HG03575 (cell line): Measurements from ENCODE around the gene C6orf15.

ENCODE experiments used
- ATAC-seq: cut with Tn5 transposase; IDR thresholded peaks from one replicate; pipeline ENCODE4 v1.9.1; 2021; ENCODE audit not compliant: unreplicated experiment, insufficient number of reproducible peaks, low FRiP score; ENCODE audit errors: extremely low read depth

Gene C6orf15

DNA sequence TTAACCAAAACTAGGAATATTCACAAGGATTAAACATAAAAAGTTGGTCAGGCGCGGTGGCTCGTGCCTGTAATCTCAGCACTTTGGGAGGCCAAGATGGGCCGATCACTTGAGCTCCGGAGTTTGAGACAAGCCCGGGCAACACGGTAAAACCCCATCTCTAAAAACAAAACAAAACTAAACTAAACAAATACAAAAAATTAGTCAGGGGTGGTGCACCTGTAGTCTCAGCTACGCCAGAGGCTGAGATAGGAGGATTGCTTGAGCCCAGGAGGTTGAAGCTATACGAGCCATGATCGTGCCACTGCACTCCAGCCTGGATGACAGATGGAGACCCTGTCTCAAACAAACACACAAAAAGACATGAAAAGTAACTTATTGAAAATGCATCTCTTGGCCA, 23.3 kb upstream of the C6orf15 start:
- ATAC-seq = no peak

DNA sequence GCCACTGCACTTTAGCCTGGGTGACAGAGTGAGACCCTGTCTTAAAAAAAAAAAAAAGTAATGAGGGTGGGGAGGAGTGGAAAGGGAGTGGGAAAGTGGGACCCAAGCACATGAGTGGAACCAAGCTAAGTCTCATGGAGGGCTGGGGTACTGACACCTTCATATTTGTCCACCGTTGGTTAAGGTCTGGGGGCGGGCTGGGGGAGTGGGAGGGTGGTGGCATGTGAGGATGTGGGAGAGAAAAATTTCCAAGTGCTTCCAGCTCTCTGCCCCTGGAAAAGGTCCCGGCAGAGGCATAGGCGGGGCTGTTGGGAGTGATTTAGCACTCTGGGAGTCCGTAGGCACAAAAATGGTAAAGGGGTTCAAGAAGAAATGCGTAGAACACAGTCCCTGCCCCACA, 20.4 kb upstream of the C6orf15 start:
- no peak for ATAC-seq

DNA sequence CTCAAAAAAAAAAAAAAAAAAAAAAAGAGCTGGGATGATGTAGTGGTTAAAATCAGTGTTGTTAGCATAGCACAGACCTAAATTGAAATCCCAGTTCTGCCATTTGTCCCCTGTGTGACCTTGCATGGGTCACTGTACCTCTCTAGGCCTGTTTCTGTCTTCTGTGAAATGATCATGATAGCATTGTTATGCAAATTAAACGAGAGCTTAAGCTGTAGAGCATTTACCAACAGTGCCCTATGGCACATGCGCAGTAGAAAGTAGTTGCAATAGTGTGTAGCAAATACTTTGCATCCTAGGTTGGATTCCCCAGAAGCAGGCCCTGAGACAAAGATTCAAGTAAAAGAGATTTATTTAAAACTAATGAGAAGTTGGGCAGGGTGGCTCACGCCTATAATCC, 19.2 kb upstream of the C6orf15 start:
- ATAC-seq = no peak

DNA sequence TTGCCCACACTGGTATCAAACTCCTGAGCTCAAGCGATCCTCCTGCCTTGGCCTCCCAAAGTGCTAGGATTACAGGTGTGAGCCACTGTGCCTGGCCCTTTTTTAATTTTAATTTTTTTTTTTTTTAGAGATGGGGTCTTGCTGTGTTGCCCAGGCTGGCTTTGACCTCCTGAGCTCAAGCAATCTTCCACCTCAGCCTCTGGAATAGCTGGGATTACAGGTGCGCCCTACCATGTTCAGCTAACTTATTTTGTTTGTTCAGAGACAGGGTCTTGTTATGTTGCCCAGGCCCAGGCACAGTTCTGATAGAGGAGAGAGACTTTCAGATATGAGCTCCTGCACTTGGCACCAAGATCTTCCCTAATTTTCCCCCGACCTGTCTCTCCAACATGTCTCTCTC, 18.4 kb upstream of the C6orf15 start:
- ATAC-seq = no peak

DNA sequence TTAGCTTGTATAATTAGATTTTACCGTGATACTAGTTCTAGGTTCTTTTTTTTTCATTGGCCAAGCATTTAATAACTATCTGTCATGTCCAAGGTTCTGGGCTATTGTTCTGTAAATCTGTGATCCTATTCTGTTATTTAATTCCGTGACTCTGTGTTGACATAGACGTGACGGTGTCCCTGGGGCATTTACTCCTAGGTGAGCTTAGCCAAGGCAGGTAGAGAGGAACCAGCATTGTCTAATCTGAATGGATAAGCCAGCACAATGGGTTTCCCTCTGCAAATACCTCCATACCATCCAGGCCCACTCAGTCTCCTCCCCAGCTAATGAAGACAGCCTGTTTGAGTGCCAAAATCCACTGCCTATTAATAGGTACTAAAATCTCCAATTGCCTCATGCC, 16.8 kb upstream of the C6orf15 start:
- no peak for ATAC-seq

DNA sequence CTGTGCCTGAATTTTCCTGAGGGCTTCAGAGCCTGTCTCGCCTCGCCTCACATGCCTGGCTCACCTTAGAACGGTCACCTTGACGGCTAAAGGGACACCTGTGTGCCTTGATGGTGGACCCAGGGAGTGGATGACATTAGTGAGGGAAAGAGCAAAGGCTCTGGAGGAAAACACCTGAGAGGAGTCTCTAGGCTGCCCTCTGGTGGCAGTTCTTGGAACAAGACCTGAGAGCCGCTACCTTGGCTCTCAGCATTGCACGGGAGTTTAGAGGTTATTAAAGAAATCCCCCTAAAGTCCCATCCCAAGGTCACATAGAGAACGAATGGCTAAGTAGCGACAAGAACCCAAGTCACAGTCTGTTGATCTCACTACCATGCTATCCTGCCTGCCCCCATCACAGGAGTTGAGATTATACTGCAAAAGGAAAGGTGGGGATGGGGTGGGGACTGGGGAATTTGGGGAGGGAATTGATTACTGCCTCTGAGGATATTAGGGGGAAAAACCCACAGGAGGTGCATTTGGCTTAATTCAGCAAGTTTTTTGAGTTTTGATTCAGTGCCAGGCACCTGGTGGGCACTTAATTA, 15.8 kb upstream of the C6orf15 start:
- ATAC-seq = no peak

DNA sequence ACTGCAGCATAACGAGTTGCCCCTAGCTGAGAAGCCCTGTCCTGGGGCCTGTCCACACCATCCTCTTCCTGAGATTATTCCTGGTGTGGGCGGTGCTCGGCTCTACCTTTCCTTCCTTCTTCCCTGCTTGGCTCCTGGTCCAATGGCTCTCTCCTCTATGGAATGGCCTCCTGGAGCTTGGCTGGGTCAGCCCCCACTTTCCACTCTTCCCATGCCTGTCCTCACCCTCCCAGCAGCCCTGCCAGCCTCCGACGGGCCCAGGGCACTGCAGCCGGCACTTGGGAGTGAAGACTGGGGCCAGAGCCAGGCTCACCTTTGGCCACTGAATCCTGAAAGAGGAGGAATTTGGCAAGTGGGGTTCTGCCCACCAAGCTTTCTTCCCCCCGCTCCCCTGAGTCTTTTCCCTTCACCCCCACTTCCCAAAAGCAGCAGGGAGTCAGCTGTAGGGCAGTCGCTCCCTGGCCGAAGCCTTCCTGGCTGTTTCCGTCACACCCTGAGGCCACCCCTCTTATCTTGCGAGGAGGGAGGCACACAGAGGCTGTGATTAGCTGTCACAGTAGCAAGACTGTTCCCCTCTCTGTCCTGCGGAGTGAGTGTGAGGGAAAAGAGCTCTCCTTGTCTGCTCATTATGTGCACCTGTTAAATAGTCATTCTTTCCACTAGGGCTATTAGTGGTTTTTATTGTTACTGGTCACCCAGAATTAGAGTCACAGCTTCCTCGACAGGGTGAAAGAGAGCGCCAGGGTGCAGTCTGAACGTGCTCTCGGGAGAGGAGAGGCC, 14.2 kb upstream of the C6orf15 start:
- ATAC-seq = no peak

DNA sequence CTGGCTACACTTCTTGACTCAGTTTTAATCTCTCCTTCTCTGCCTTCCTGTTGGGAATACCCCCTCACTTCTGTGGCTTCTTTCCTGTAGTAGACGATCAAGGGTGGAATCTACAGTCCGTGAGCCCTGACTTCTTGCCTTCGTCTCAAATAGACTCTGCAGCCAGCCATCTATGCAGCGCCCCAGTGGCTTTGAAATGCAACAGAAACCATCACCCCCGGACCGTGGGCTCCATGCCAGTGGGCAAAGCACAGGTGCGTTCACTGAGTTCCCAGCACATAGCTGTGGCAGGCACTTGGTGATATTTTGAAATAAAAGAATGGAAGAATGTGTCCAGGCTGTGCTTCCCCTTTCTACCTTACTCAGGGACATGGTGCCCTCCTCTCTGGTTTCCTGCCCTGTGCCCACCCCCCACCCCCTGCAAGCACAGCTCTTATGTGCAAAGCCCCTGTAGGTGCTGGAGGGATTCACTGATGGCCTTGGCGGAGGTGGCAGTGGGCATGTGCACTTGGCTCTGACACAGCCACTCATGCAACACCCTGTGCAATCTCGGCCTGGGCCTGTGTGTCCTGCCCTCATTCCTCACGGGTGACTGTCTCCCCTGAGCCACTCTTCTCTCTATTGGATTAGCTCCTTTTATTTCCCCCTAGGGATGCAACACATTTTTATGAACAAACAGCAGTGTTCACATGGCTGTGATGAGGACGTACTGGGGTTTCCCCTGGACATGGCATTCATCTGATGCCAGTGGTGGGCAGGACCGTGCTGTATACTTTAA, 13.4 kb upstream of the C6orf15 start:
- no peak for ATAC-seq

DNA sequence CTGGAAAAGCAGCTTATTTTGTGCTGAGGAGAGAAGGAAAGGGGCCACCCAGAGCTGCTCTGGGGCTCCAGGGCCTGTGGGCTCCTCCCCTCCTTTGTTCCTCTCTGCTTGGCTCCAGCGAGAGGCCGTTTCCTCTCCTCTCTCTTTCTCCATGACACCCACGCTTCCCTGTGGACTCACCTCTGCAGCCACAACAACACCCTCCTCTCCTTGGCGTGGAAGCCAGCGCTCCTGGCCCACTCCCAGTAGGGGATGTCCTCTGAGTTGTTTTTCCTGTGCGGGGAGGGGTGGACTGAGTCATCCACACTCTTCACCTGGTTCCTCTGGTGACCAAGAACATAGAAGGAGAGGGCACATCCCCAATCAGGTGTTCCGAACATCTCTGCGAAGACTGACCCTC, 12.8 kb upstream of the C6orf15 start:
- no peak for ATAC-seq

DNA sequence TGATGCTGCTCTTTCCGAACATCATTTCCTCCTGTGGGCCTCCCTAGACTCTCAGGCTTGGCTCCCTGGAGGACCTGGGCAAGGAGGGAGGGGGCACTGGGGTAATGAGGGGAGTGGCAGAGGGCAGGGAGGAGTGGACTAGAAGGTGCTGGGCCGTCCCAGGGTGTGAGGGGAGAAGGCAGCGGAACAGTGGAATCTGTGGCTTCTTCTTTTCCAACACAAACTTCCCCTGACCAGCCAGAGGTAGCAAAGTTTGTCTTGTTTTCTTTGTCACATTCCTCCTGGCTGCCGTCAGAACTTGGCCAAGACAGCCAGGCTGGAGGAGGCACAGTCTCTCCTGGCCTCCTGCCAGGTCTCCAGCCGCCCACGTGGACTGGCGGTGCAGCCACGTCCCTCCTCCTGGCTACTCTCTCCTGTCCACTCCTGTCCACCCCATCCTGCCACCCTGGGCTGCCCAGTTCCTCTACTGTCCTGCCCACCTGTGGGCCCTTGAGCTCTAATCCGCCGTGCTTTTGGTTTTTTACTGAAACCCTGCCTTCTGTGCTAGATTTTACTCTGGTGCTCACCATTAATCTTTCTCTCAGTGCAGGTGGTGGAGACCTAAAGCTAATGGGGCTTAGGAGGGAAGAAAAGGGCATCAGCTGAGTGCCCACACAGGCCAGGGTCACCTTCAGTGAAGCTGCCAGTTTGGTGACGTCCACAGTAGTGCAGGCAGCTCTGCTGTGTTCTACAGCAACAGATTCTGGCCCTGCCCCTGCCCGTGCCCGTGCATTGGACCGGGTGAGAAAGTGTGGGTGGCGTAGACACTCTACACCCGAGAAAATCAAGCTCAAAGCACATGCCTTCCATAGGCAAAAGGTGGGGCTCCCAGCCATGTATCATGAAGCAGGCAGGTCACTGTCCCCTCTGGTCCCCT, 10.7 kb upstream of the C6orf15 start:
- no peak for ATAC-seq

DNA sequence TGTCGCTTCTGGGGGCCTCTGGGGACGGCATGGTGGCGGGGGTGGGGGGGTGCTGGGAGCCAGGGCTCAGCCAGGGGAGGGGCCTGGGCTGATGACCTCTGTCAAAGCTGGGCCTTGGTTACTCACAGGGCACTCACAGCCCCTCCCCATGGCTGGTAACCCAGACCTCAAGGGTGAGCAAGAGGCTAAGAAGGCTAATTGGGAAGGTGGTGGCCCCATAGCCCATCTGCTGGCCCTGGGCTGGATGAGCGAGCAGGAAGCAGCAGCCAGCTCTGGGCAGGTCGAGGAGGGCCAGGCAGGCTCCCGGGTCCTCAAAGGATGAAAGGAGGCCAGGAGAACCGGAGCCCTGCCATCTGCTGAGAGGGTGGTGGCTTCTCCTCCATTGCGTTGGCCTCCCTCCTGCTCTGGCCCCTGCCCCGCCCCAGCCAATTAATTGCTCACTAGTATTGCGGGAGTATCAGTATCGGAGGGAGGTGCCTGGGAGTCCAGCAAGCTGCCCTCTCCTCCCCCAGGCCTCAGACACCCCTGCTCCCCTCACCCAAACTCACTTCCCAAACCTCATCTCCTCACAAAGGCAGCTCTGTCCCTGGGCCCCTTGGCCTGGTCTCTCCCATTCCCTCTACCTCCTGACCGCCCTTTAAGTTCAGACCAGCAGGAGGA, 8.9 kb upstream of the C6orf15 start:
- no peak for ATAC-seq

DNA sequence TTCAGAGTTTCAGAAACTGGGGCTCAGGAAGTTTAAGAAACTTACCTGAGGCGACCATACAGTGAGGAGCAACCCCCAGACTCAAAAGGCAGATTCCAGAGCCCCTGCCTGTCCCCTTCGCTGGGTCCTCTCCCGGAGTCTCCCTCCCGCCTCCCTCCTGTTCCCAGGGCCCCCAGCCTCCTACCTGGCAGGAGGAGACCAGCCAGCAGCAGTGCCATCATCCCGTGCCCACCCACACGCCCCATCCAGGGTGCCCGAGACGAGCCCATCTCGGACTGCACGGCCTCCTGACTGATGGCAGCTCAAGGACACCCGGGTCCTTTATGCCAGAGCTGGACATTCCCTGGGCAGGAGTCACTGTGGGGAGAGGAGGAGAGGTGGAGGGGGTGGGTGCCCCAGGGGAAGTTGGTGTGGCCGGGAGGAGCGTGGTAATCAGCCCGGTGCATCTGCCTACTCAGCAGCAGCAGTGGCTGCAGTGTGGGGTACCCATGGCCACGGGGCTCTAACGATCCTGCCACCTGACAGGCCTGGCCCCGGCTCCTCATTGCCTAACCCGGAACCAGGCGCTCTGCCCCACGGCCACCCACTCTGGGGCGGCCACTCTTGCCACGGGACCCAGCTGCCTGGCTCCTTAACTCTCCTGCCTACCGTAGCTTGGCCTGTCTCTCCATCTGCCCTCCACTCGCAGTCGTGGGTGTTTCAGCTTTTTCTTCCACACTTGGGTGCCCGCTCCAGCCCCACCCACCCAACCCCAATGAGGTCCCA, 8.0 kb upstream of the C6orf15 start, which contains the start of gene CDSN:
TSS of gene CDSN (minus strand) at position 296 of the 765 bp plus-strand sequence. CDS start at position 269, 27 bp downstream.
- ATAC-seq = no peak

DNA sequence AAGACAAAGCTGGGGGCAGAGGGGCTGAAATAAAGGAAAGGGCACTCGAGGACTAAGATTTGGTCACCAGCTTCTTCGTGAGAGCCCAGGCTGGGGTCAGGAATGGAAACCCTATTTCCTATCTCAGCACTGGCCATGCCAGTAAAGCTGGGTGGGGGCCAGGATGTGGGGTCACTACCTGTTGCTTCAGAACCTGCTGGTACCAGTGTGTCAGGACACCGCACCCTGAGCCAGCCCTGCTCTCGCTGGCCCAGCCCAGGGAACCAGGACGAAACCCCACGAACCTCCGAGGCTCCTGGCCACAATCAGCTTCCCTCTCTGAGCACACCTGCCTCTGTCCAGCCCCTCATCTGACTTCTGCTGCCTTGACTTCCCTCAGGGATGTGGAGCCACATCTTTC, 5.8 kb upstream of the C6orf15 start:
- no peak for ATAC-seq

DNA sequence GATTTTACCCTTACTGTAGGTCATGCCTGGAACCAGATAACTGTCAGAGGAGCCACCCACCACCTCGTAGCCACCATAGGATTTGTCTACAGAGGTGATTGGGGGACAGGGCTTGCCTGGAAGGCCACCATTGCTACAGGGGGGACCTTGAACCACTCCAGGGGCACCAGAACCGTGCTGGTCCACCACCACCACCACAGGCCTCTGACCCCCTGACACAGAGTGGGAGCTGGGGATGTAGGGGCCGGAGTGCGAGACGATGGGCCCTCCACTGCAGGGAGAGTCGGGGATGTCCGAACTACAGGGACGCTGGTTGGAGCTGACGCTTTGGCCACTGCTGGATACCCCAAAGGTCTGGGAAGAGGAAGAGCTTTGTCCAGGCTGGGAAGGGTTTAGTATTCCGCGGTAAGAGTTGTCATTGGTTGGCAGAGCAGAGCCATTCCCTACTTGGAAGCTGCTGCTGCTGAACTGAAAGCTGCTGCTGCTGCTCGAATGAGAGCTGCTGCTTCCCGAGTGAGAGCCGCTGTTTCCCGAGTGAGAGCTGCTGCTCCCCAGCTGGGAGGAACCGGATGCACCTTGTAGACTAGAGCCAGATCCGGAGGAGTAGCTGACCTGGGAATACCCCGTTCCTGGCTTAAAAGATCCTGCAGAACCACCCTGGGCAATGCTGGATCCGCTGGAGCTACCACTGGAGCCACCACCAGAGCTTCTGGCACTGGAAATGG, 4.4 kb upstream of the C6orf15 start:
- ATAC-seq = no peak

DNA sequence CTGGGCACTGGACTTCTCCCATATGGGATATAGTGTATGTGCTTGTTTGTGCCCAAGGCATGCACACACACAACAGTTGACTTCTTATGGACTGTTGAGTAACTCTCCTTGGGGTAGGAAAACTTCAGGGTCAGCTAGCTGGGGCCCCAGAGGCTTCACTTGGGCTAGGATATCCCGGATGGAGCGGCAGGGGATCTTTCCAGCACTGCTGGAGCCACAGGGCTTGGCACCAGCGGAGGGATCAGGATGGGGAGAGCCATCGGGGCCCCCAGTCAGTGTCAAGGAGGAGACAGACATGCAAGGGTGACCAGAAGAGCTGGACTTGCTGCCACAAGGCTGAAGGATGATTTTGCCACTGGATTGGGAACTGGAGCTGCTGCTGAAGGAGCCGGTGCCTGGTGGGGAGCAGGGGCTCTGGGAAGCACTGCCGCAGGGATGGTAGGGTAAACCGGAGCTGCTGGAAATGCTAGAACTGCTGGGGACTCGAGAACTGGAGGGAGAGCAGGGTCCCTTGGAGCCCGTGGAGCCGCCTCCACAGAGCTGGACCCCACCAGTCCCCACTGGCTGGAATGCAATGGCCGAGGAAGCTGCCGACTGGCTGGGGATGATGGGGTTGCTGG, 3.7 kb upstream of the C6orf15 start:
- ATAC-seq = no peak

DNA sequence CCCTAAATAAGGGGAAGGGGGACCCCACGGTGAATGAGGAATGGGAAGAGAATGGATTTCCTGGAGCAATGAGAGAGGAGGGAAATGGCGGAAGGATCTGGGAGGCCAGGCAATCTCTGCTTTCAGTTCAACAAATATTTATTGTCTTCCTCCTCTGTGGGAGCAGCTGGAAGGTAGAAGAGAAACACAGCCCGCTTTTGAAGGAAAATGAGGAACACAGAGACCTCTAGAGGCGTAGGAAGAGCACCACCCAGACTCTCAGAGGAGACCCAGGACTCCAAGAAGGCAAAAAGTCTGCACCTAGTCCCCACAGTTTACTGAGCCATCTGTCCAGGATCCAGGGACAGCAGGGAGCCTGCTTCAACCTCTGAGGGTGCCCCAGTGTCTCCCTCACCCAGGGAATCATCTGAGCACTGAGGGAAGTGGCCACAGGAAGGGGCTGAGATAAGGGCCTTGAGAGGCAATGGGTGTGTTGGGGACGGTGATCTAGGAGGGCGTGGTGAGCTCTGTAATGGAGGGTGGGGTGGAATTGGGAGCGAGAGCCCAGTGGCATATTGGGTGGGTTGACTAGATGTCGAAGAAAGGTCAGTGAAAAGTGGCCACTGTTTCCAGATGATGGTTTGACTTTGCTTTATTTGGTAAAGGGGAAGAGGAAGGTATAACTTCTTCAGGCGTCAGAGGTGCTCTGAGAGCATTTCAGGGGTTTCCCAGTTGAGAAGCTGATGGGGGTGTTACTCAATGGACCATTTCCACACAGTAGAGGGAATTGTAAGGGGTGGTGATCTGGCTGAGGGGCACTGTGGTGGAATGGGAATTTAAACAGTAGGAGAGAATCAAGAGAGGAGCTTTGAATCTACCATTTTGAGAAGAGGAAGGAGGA, 2.8 kb upstream of the C6orf15 start:
- no peak for ATAC-seq
